Keratinocyte (primary cell): ENCODE data around the gene CXorf66.

ENCODE experiments used
- EZH2 ChIP-seq: IDR thresholded peaks from one replicate; pipeline ENCODE4 v1.6.1; 2012; ENCODE audit warnings: inconsistent platforms, mild to moderate bottlenecking, low read length, moderate library complexity
- TF ChIP-seq, protein P1 (sequence below), 3 experiments: IDR thresholded peaks in 1 of 3; conservative IDR thresholded peaks in 1 of 3; optimal IDR thresholded peaks in 1 of 3; 2 replicates in 2 of 3; 3 replicates in 1 of 3; pipeline versions ENCODE3 to v1.5.1; 2011; ENCODE audit warnings: low read length in 3 of 3, mild to moderate bottlenecking in 3 of 3, moderate library complexity in 2 of 3, control low read depth in 1 of 3, inconsistent platforms in 1 of 3; ENCODE audit not compliant: insufficient read depth in 2 of 3; ENCODE audit errors: extremely low read depth in 1 of 3

DNA sequence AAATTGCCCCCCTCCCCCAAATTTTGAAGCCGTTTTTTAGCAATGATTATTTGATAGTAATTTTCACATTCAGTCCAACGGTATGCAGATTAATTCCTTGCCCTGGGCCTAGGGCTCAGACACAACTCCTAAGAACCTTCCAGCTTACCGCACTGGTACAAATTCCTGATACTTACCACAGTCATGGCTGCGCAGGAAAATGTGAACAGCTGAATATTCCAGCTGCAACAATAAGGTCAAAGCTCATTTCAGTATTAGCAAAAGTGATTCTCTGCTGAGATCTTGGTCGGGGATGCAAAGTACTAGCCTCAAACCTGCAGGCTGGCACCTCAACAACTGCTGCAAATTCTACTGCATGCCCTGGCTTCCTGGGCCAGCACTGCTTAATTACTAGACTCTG lies 35.4 kb downstream of the CXorf66 start:
- no peak for TF ChIP-seq EZH2
- TF ChIP-seq, protein P1, sequence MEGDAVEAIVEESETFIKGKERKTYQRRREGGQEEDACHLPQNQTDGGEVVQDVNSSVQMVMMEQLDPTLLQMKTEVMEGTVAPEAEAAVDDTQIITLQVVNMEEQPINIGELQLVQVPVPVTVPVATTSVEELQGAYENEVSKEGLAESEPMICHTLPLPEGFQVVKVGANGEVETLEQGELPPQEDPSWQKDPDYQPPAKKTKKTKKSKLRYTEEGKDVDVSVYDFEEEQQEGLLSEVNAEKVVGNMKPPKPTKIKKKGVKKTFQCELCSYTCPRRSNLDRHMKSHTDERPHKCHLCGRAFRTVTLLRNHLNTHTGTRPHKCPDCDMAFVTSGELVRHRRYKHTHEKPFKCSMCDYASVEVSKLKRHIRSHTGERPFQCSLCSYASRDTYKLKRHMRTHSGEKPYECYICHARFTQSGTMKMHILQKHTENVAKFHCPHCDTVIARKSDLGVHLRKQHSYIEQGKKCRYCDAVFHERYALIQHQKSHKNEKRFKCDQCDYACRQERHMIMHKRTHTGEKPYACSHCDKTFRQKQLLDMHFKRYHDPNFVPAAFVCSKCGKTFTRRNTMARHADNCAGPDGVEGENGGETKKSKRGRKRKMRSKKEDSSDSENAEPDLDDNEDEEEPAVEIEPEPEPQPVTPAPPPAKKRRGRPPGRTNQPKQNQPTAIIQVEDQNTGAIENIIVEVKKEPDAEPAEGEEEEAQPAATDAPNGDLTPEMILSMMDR (optimal IDR thresholded peaks at IDR 0.05 in 1 of 3, IDR thresholded peaks at IDR 0.05 in 1 of 3, conservative IDR thresholded peaks at IDR 0.05 in 1 of 3; ENCODE audit: extremely low read depth in 1 of 3, insufficient read depth in 2 of 3, low read length in 3 of 3) = no peak
